DOHH2 (cell line): ENCODE results near the gene SORBS1.

ENCODE experiments used
- EZH2phosphoT487 ChIP-seq: fragments of 200-600 bp; sonication (generic); IDR thresholded peaks from 2 replicates; pipeline ENCODE4 v1.6.1; 2017; ENCODE audit warnings: borderline replicate concordance, mild to moderate bottlenecking, antibody characterized with exemption, low read length, moderate library complexity, mixed read lengths
- TF ChIP-seq, protein P1 (sequence below): fragments of 200-600 bp; sonication (generic); IDR thresholded peaks from one replicate; pipeline ENCODE4 v1.5.1; 2014; ENCODE audit warnings: antibody characterized with exemption, mild to moderate bottlenecking, low read depth, low read length; ENCODE audit not compliant: poor library complexity, severe bottlenecking

- TF ChIP-seq, protein P1, sequence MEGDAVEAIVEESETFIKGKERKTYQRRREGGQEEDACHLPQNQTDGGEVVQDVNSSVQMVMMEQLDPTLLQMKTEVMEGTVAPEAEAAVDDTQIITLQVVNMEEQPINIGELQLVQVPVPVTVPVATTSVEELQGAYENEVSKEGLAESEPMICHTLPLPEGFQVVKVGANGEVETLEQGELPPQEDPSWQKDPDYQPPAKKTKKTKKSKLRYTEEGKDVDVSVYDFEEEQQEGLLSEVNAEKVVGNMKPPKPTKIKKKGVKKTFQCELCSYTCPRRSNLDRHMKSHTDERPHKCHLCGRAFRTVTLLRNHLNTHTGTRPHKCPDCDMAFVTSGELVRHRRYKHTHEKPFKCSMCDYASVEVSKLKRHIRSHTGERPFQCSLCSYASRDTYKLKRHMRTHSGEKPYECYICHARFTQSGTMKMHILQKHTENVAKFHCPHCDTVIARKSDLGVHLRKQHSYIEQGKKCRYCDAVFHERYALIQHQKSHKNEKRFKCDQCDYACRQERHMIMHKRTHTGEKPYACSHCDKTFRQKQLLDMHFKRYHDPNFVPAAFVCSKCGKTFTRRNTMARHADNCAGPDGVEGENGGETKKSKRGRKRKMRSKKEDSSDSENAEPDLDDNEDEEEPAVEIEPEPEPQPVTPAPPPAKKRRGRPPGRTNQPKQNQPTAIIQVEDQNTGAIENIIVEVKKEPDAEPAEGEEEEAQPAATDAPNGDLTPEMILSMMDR: no peak
- no peak for TF ChIP-seq EZH2phosphoT487
Measured at GRCh38 chr10:95335933-95336699, 225.1 kb downstream of the SORBS1 start.
